ENCODE measurements around the gene MTG2. TPM values are rescaled to one million over a fixed set of nuclear protein-coding genes. Genes with fewer than 3 reads are reported as not detected.

Gene MTG2
- total and polyA plus RNA-seq, 2 of the 8 experiments (the other 6 are each of a cell fraction or from before 2014, with no cell fraction given) = 14.4 to 22.8 TPM

GRCh38 chr20:62212299-62212698 is 29.5 kb downstream of the MTG2 start (continued):
- TF ChIP-seq GTF2F1 (IDR thresholded peaks at IDR 0.05; ENCODE audit: borderline replicate concordance, low read depth, low read length) (no peak), CEBPB (IDR thresholded peaks at IDR 0.05; ENCODE audit: low read depth, low read length) (no peak), USF2 (IDR thresholded peaks at IDR 0.05; ENCODE audit: low read length) (no peak), RFX5 (IDR thresholded peaks at IDR 0.05; ENCODE audit: borderline replicate concordance, low read depth, low read length) (no peak), SIN3A (conservative IDR thresholded peaks at IDR 0.05 in 1 of 2, IDR thresholded peaks at IDR 0.05 in 1 of 2; ENCODE audit: low read depth in 1 of 2, low read length in 2 of 2) (no peak), POU5F1 (IDR thresholded peaks at IDR 0.05; ENCODE audit: low read depth, low read length) (no peak), FOSL1 (IDR thresholded peaks at IDR 0.05; ENCODE audit: insufficient read depth, low read depth, low read length) (no peak), CHD7 (IDR thresholded peaks at IDR 0.05; ENCODE audit: insufficient replicate concordance, low read length) (no peak)
